ENCODE data around the gene OR10H1. TPM values are rescaled to one million over a fixed set of nuclear protein-coding genes. Genes with fewer than 3 reads are reported as not detected.
A peak's percentile ranks its signal among the peaks of the same experiment; 100 is the strongest.
"Not testable (repeated sequence)": the region's sequence is repeated elsewhere in the genome, so short reads cannot be mapped to it uniquely, and the experiment has no call there.

OR10H1 gene
- total RNA-seq, 4 donors from 2014 or later: not detected

DNA sequence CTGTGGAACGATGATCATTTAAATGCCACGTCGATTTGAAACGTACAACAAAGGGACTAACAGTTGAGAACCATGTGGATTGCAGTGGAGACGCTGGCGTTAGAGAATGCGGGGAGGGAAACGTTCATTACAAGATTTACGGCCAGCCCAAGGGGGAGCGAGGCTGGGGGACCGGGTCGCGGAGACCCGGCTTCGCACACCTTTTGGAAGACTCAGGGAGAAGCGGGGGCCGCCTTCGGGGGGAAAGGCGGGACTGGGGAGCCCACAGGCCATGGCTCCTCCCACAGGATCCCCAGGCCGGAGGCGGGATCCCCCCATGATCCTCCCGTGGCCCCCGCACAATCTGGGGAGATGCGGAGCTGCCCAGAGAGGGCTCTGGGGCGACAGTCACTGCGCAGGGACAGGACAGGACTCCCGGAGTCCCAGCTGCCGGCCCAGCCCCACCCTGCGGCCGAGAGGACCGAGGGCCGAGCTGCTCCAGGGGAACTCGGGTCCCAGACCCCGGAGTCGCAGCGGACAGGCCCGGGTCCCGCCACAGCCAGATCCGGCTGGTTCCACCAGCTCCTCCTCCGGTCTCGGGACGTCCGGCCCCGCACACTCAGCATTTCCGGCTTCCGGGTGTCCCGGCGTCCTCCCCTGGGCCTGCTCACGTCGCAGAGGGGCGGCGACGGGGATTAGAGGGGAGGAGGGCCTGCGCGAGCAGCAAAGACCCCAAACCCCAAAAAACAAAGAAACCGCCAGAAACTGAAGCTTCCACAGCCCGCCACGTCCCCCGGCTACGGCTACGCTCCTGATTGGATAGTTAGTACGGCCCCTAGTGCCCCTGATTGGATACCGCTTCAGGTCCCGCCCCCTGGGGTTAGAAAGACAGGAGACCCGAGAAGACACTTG, 21.1 kb upstream of the OR10H1 start:
- TF ChIP-seq, protein P1, sequence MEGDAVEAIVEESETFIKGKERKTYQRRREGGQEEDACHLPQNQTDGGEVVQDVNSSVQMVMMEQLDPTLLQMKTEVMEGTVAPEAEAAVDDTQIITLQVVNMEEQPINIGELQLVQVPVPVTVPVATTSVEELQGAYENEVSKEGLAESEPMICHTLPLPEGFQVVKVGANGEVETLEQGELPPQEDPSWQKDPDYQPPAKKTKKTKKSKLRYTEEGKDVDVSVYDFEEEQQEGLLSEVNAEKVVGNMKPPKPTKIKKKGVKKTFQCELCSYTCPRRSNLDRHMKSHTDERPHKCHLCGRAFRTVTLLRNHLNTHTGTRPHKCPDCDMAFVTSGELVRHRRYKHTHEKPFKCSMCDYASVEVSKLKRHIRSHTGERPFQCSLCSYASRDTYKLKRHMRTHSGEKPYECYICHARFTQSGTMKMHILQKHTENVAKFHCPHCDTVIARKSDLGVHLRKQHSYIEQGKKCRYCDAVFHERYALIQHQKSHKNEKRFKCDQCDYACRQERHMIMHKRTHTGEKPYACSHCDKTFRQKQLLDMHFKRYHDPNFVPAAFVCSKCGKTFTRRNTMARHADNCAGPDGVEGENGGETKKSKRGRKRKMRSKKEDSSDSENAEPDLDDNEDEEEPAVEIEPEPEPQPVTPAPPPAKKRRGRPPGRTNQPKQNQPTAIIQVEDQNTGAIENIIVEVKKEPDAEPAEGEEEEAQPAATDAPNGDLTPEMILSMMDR (IDR thresholded peaks at IDR 0.05): no peak
- ATAC-seq (ENCODE audit: low FRiP score) (peak; percentile 100), DNase-seq (ENCODE audit: low spot score) (peak; percentile 96)

DNA sequence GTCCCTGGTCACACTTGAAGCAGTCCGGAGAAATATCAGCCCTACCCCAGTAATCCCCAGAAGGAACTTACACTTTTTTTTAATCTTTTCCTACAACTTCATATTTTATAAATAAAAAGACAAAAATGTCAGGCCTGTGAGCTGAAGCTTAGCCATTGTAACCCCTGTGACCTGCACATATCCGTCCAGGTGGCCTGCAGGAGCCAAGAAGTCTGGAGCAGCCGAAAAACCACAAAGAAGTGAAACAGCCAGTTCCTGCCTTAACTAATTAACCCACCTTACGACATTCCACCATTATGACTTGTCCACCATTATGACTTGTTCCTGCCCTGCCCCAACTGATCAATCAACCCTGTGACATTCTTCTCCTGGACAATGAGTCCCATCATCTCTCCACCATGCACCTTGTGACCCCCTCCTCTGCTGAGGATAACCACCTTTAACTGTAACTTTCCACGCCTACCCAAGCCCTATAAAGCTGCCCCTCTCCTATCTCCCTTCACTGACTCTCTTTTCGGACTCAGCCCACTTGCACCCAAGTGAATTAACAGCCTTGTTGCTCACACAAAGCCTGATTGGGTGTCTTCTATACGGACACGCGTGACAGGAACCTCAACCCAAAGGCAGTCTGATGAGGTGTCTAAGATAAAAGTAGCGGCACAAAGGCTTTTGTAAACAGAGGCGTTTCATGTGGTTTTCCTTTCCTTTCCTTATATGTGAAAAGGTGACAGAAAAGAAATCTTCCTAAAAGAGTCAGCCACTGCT, 20.3 kb upstream of the OR10H1 start:
- not testable (repeated sequence) for ATAC-seq (ENCODE audit: low FRiP score); DNase-seq (ENCODE audit: low spot score)

DNA sequence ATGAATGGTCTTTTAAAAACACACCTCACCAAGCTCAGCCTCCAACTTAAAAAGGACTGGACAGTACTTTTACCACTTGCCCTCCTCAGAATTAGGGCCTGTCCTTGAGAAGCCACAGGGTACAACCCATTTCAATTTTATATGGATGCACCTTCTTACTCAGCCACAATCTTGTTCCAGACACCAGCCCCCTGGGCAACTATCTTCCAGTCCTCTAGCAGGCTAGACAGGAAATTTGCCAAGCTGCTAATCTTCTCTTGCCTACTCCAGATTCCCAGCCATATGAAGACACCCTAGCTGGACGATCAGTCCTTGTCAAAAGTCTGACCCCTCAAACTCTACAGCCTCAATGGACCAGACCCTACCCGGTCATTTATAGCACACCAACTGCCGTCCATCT, 18.8 kb upstream of the OR10H1 start:
- not testable (repeated sequence) for DNase-seq (ENCODE audit: low spot score); ATAC-seq (ENCODE audit: low FRiP score)

- DNase-seq (ENCODE audit: low spot score): no peak
- no peak for ATAC-seq (ENCODE audit: low FRiP score)
- TF ChIP-seq, protein P1 (IDR thresholded peaks at IDR 0.05): no peak
These were observed 16.2 kb upstream of the OR10H1 start for GRCh38 chr19:15831626-15832025.

DNA sequence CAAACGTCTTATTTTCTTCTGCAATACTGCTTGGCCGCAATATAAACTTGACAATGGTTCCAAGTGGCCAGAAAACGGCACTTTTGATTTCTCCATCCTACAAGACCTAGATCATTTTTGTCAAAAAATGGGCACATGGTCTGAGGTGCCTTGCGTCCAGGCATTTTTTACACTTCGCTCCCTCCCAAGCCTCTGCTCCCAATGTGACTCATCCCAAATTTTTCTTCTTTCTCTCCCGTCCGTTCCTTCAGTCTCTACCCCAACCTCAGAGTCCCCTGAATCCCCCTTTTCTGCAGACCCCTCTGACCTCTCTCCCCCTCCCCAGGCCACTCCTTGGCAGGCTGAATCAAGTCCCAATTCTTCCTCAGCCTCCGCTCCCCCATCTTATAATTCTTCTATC, 14.3 kb upstream of the OR10H1 start:
- TF ChIP-seq, protein P1 (IDR thresholded peaks at IDR 0.05): no peak
- DNase-seq (ENCODE audit: low spot score) (no peak), ATAC-seq (ENCODE audit: low FRiP score) (no peak)

DNA sequence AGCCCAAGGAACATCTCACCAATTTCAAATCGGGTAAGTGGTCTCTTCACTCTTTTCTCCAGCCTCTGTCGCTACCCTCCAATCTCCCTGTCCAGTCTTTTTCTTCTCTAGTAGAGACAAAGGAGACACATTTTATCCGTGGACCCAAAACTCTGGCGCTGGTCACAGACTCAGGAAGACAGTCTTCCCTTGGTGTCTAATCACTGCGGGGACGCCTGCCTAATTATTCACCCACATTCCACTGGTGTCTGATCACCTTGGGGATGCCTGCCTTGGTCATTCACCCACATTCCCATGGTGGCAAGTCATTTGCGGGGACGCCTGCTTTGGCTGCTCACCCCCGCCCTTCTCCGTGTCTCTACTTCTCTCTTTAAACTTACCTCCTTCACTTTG, 13.8 kb upstream of the OR10H1 start:
- DNase-seq (ENCODE audit: low spot score) (no peak), ATAC-seq (ENCODE audit: low FRiP score) (no peak)
- TF ChIP-seq, protein P1 (IDR thresholded peaks at IDR 0.05): no peak

DNA sequence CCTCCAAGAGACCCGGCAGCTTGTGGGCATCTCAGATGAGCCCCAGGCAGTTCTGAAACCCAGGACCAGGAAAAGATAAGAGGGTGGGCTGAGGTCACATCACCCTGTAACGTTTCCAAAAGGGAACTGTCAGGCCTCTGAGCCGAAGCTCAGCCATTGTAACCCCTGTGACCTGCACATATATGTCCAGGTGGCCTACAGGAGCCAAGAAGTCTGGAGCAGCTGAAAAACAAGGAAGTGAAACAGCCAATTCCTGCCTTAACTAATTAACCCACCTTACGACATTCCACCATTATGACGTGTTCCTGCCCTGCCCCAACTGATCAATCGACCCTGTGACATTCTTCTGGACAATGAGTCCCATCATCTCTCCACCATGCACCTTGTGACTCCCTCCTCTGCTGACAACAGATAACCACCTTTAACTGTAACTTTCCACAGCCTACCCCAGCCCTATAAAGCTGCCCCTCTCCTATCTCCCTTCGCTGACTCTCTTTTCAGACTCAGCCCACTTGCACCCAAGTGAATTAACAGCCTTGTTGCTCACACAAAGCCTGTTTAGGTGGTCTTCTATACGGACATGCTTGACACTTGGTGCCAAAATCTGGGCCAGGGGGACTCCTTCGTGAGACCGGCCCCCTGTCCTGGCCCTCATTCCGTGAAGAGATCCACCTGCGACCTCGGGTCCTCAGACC, 13.3 kb upstream of the OR10H1 start:
- DNase-seq (ENCODE audit: low spot score); ATAC-seq (ENCODE audit: low FRiP score): not testable (repeated sequence)

DNA sequence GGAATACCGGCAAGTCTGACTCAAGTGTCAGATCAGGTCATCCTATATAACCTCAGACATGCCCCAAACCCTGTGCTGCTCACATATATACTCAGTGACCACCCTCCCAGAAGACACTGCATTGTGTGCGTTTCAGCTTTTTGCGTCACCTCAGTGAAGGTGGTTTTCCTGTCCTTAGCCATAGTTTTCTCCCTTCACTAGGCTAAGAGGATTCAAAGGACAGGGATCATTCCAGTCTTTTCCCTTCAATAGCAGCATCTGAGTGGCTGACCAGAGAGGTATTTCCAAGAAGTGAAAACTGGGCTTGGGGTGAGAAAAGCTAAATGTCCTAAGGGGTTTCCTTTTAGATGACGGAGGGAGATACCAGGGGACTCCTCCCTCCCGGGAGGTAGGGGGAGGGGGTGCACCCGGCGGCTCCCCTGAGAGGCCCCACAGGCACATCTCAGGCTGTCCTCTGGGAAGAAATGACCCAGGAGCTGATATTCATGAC, 12.7 kb upstream of the OR10H1 start:
- no peak for ATAC-seq (ENCODE audit: low FRiP score)
- TF ChIP-seq, protein P1 (IDR thresholded peaks at IDR 0.05): no peak
- no peak for DNase-seq (ENCODE audit: low spot score)
